HFF-Myc (cell line): Measurements from ENCODE around the gene NIPBL.

Experiments
- DNase-seq: peaks from one replicate; pipeline ENCODE4 v3.0.0-alpha.2; 2011; ENCODE audit warnings: low read depth; ENCODE audit errors: extremely low read depth
- H3K4me3 ChIP-seq: replicated peaks from 2 replicates; pipeline ENCODE4 v1.5.1; 2011; ENCODE audit warnings: low read depth, mild to moderate bottlenecking, control low read depth, low read length
- TF ChIP-seq, protein P1 (sequence below): IDR thresholded peaks from 2 replicates; pipeline ENCODE4 v1.5.1; 2012; ENCODE audit warnings: mild to moderate bottlenecking, low read depth, low read length, control low read depth; ENCODE audit errors: missing control alignments

The NIPBL gene

DNA sequence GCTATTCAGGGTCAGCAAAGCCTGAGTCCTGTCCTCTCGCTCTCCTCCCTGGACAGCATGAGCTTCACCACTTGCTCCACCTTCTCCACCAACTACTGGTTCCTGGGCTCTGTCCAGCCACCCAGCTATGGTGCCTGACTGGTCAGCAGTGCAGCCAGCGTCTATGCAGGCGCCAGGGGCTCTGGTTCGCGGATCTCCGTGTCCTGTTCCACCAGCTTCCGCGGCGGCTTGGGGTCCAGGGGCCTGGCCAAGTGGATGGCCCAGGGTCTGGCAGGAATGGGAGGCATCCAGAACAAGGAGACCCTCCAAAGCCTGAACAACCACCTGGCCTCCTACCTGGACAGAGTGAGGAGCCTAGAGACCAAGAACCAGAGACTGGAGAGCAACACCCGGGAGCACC lies 8.6 kb downstream of the NIPBL start:
- H3K4me3 ChIP-seq: no peak overlapping the region
- no peak for DNase-seq
- TF ChIP-seq, protein P1, sequence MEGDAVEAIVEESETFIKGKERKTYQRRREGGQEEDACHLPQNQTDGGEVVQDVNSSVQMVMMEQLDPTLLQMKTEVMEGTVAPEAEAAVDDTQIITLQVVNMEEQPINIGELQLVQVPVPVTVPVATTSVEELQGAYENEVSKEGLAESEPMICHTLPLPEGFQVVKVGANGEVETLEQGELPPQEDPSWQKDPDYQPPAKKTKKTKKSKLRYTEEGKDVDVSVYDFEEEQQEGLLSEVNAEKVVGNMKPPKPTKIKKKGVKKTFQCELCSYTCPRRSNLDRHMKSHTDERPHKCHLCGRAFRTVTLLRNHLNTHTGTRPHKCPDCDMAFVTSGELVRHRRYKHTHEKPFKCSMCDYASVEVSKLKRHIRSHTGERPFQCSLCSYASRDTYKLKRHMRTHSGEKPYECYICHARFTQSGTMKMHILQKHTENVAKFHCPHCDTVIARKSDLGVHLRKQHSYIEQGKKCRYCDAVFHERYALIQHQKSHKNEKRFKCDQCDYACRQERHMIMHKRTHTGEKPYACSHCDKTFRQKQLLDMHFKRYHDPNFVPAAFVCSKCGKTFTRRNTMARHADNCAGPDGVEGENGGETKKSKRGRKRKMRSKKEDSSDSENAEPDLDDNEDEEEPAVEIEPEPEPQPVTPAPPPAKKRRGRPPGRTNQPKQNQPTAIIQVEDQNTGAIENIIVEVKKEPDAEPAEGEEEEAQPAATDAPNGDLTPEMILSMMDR: no peak

DNA sequence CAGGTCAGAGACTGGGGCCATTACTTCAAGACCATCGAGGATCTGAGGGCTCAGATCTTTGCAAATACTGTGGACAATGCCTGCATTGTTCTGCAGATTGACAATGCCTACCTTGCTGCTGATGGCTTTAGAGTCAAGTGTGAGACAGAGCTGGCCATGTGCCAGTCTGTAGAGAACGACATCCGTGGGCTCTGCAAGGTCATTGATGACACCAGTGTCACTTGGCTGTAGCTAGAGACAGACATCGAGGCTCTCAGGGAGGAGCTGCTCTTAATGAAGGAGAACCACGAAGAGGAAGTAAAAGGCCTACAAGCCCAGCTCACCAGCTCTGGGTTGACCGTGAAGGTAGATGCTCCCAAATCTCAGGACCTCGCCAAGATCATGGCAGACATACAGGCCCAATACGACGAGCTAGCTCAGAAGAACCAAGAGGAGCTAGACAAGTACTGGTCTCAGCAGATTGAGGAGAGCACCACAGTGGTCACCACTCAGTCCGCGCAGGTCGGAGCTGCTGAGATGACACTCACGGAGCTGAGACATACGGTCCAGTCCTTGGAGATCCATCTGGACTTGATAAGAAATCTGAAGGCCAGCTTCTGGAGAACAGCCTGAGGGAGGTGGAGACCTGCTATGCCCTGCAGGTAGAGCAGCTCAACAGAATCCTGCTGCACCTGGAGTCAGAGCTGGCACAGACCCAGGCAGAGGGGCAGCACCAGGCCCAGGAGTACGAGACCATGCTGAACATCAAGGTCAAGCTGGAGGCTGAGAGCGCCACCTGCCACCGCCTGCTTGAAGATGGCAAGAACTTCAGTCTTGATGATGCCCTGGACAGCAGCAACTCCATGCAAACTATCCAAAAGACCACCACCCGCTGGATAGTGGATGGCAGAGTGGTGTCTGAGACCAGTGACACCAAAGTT lies 9.3 kb downstream of the NIPBL start:
- TF ChIP-seq, protein P1: no peak
- no peak for DNase-seq
- H3K4me3 ChIP-seq: no peak overlapping the region

DNA sequence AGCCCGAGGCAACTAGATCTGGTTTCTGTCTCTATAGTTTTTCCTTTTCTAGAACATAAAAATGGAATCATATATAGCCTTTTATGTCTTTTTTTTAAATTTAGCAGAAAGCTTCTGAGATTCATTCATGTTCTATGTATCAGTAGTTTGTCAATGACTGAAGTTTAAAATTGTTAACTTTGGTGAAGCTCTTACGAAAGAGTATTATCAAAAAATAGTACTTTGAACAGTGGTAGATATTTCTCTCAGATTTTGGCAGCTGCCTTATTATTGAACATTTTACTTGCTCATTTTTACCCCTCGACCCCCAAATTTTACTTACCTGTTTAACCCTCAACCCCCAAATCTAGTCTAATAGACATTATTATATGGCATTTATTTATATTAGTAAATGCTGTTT lies 10.2 kb downstream of the NIPBL start:
- no peak for DNase-seq
- no peak overlapping the region for H3K4me3 ChIP-seq
- TF ChIP-seq, protein P1: no peak

DNA sequence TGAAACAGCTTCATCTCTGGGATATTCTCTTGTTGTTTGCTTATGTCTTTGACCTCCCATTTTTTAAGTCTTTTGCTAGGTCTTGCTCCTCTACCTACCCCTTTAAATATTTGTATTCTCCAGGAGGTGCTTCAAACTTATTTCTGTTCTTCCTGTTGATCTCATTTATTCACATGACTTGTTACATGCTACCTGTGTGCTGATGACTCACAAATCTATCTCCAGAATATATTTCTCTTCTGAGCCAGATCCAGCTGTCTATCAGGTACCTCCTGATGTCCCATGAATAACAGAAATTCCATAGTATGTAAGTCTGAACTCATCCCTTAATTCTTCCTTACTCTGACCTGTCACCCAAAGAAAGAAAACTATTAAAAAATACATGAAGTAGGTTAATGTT lies 11.0 kb downstream of the NIPBL start:
- no peak overlapping the region for H3K4me3 ChIP-seq
- DNase-seq: no peak
- TF ChIP-seq, protein P1: no peak

DNA sequence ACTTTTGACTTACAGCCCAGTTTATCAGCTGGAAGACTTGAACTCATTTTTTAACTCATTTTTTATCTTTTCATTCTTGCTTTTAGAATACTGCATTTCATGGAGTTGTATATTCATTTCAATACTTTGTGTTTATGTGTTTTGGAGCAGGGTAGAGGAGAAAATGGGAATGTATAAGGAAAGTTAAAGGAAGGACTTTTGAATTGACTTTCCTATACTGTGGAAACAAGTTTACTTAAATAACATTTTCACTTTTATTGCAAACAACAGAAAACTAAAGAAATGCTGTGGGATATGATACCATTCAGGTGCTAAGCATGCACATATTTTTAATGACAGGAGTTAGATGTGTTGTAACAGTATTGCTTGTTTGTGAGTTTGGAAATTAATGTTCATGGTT lies 11.7 kb downstream of the NIPBL start:
- H3K4me3 ChIP-seq: no peak overlapping the region
- DNase-seq: no peak
- TF ChIP-seq, protein P1: no peak

DNA sequence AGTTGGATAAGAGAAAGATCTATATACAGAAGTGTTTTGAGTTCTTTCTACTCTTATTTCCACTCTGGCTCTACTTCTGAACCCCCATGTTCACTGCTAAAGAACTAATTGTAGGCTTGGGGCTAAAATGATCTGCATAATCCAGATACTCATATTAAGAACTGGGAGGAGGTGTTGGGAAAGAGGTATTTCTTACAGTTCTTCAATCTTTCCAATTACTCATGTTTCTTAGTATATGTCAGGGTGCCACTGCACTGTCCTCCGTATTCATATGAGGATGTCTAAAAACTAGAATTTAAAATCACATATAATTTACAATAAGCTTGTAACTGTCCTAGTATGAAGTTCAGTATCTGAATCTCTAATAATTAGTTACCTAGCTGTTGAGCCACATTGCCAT lies 12.7 kb downstream of the NIPBL start:
- TF ChIP-seq, protein P1: no peak
- no peak for DNase-seq
- no peak overlapping the region for H3K4me3 ChIP-seq
